ENCODE results near the gene TMEM63B.
"Not testable (repeated sequence)": the region's sequence is repeated elsewhere in the genome, so short reads cannot be mapped to it uniquely, and the experiment has no call there.

TMEM63B gene

GRCh38 chr6:44139351-44139743 lies 12.0 kb downstream of the TMEM63B start:
- TF ChIP-seq CTCF (conservative IDR thresholded peaks at IDR 0.05; ENCODE audit: low read length) (no peak), EZH2phosphoT487 (IDR thresholded peaks at IDR 0.05; ENCODE audit: borderline replicate concordance) (no peak)
- H3K4me3 ChIP-seq (ENCODE audit: low read length, poor library complexity, severe bottlenecking), result no peak overlapping the region
- H3K4me2 ChIP-seq (ENCODE audit: low read depth, low read length, poor library complexity, severe bottlenecking), result no peak overlapping the region
- H3K4me1 ChIP-seq (ENCODE audit: insufficient read depth, low read length, poor library complexity, severe bottlenecking), result no peaks in the 10 kb centered on the region
- H3K36me3 ChIP-seq (ENCODE audit: insufficient read depth, low read length), result no peaks in the 10 kb centered on the region
- H3K9me3 ChIP-seq (ENCODE audit: insufficient read depth, low read depth, low read length), result no peaks in the 10 kb centered on the region
- H3K27me3 ChIP-seq (ENCODE audit: insufficient read depth, low read length, poor library complexity, severe bottlenecking), result no peaks in the 10 kb centered on the region
- H2AFZ ChIP-seq (ENCODE audit: low read length), result no peak overlapping the region
- no peaks in the 10 kb centered on the region for H3K79me2 ChIP-seq (ENCODE audit: insufficient read depth, low read length)
- H4K20me1 ChIP-seq (ENCODE audit: insufficient read depth, low read length, poor library complexity, severe bottlenecking), result no peaks in the 10 kb centered on the region
- H3K9ac ChIP-seq (ENCODE audit: low read depth, low read length, poor library complexity, severe bottlenecking), result no peak overlapping the region
- H3F3A ChIP-seq (ENCODE audit: low read depth), result no peaks in the 10 kb centered on the region
- H3K9me2 ChIP-seq (replicated peaks; ENCODE audit: low read depth, low read length), result no peaks in the 10 kb centered on the region

GRCh38 chr6:44142835-44143234 lies 15.5 kb downstream of the TMEM63B start:
- no peaks in the 10 kb centered on the region for H3K9me3 ChIP-seq (ENCODE audit: insufficient read depth, low read depth, low read length)
- H2AFZ ChIP-seq (ENCODE audit: low read length), result no peak overlapping the region
- no peaks in the 10 kb centered on the region for H4K20me1 ChIP-seq (ENCODE audit: insufficient read depth, low read length, poor library complexity, severe bottlenecking)
- no peak overlapping the region for H3K4me3 ChIP-seq (ENCODE audit: low read length, poor library complexity, severe bottlenecking)
- no peaks in the 10 kb centered on the region for H3F3A ChIP-seq (ENCODE audit: low read depth)
- H3K9me2 ChIP-seq (replicated peaks; ENCODE audit: low read depth, low read length), result no peaks in the 10 kb centered on the region
- H3K79me2 ChIP-seq (ENCODE audit: insufficient read depth, low read length), result no peaks in the 10 kb centered on the region
- H3K4me2 ChIP-seq (ENCODE audit: low read depth, low read length, poor library complexity, severe bottlenecking), result no peak overlapping the region
- H3K4me1 ChIP-seq (ENCODE audit: insufficient read depth, low read length, poor library complexity, severe bottlenecking), result no peaks in the 10 kb centered on the region
- no peaks in the 10 kb centered on the region for H3K27me3 ChIP-seq (ENCODE audit: insufficient read depth, low read length, poor library complexity, severe bottlenecking)
- H3K9ac ChIP-seq (ENCODE audit: low read depth, low read length, poor library complexity, severe bottlenecking), result no peak overlapping the region
- TF ChIP-seq EZH2phosphoT487 (IDR thresholded peaks at IDR 0.05; ENCODE audit: borderline replicate concordance) (no peak), CTCF (conservative IDR thresholded peaks at IDR 0.05; ENCODE audit: low read length) (no peak)
- H3K36me3 ChIP-seq (ENCODE audit: insufficient read depth, low read length), result no peaks in the 10 kb centered on the region

GRCh38 chr6:44143731-44144130 lies 16.4 kb downstream of the TMEM63B start:
- Histone ChIP-seq H3K4me1 (ENCODE audit: insufficient read depth, low read length, poor library complexity, severe bottlenecking) (no peaks in the 10 kb centered on the region), H3K4me2 (ENCODE audit: low read depth, low read length, poor library complexity, severe bottlenecking) (no peak overlapping the region), H3K36me3 (ENCODE audit: insufficient read depth, low read length) (no peaks in the 10 kb centered on the region; the same call in 1 of the 2 replicates), H3K27me3 (ENCODE audit: insufficient read depth, low read length, poor library complexity, severe bottlenecking) (no peaks in the 10 kb centered on the region), H3K79me2 (ENCODE audit: insufficient read depth, low read length) (no peaks in the 10 kb centered on the region), H3K9me2 (replicated peaks; ENCODE audit: low read depth, low read length) (no peaks in the 10 kb centered on the region), H2AFZ (ENCODE audit: low read length) (no peak overlapping the region), H3K4me3 (ENCODE audit: low read length, poor library complexity, severe bottlenecking) (no peak overlapping the region), H4K20me1 (ENCODE audit: insufficient read depth, low read length, poor library complexity, severe bottlenecking) (no peaks in the 10 kb centered on the region), H3F3A (ENCODE audit: low read depth) (no peaks in the 10 kb centered on the region), H3K9ac (ENCODE audit: low read depth, low read length, poor library complexity, severe bottlenecking) (no peak overlapping the region), H3K9me3 (ENCODE audit: insufficient read depth, low read depth, low read length) (no peaks in the 10 kb centered on the region)
- TF ChIP-seq CTCF (conservative IDR thresholded peaks at IDR 0.05; ENCODE audit: low read length) (no peak), EZH2phosphoT487 (IDR thresholded peaks at IDR 0.05; ENCODE audit: borderline replicate concordance) (no peak)

GRCh38 chr6:44144536-44144935 lies 17.2 kb downstream of the TMEM63B start:
- H3K9me2 ChIP-seq (replicated peaks; ENCODE audit: low read depth, low read length); H3K4me2 ChIP-seq (ENCODE audit: low read depth, low read length, poor library complexity, severe bottlenecking); H4K20me1 ChIP-seq (ENCODE audit: insufficient read depth, low read length, poor library complexity, severe bottlenecking); H3K4me3 ChIP-seq (ENCODE audit: low read length, poor library complexity, severe bottlenecking); H3K9me3 ChIP-seq (ENCODE audit: insufficient read depth, low read depth, low read length); H3K9ac ChIP-seq (ENCODE audit: low read depth, low read length, poor library complexity, severe bottlenecking); H3K4me1 ChIP-seq (ENCODE audit: insufficient read depth, low read length, poor library complexity, severe bottlenecking); H3K79me2 ChIP-seq (ENCODE audit: insufficient read depth, low read length); H3K36me3 ChIP-seq (ENCODE audit: insufficient read depth, low read length); H2AFZ ChIP-seq (ENCODE audit: low read length); H3K27me3 ChIP-seq (ENCODE audit: insufficient read depth, low read length, poor library complexity, severe bottlenecking); H3F3A ChIP-seq (ENCODE audit: low read depth): not testable (repeated sequence)

All from Loucy (cell line).